GM12801 (cell line): ENCODE data around the gene INTS1.

Experiments
- TF ChIP-seq, protein P1 (sequence below): IDR thresholded peaks from one replicate; pipeline ENCODE4 v1.5.1; 2011; ENCODE audit warnings: control low read depth; ENCODE audit not compliant: insufficient read length; ENCODE audit errors: extremely low read depth

The INTS1 gene

DNA sequence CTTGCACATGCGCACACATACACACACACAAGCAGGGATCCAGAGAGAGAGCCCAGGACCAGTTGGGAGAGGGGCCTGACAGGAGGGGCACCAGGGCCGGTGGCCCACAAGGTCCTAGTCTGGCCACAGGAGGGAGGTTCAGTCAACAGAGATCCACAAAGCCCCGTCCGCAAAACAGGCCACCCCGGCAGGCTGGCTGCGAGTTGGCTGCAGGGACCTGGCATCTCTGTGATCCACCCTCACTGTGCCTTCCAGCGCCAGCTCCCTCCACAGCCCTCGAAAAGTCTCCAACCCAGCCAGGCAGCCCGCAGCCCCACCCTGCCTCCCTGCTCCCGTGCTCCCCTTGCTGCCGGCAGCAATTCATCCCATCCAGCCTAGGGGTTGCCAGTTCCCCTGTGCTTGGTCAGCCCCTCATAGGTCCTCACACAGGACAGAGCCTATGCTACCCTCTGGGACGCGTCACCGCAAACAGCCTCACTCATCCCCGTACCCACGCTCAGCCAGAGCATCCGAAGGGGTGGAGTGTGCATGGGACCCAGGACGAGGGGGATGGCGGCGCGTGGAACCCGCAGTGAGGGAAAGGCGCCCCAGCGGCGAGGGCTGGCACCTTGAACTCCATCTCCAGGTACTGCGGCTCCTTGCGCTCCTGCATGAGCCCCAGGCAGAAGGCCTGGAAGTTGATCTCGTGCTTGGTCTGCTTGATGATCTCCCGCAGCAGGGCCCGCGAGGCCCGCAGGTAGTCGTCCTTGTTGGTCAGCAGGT is 7.5 kb downstream of the INTS1 start:
- TF ChIP-seq, protein P1, sequence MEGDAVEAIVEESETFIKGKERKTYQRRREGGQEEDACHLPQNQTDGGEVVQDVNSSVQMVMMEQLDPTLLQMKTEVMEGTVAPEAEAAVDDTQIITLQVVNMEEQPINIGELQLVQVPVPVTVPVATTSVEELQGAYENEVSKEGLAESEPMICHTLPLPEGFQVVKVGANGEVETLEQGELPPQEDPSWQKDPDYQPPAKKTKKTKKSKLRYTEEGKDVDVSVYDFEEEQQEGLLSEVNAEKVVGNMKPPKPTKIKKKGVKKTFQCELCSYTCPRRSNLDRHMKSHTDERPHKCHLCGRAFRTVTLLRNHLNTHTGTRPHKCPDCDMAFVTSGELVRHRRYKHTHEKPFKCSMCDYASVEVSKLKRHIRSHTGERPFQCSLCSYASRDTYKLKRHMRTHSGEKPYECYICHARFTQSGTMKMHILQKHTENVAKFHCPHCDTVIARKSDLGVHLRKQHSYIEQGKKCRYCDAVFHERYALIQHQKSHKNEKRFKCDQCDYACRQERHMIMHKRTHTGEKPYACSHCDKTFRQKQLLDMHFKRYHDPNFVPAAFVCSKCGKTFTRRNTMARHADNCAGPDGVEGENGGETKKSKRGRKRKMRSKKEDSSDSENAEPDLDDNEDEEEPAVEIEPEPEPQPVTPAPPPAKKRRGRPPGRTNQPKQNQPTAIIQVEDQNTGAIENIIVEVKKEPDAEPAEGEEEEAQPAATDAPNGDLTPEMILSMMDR, result no peak

DNA sequence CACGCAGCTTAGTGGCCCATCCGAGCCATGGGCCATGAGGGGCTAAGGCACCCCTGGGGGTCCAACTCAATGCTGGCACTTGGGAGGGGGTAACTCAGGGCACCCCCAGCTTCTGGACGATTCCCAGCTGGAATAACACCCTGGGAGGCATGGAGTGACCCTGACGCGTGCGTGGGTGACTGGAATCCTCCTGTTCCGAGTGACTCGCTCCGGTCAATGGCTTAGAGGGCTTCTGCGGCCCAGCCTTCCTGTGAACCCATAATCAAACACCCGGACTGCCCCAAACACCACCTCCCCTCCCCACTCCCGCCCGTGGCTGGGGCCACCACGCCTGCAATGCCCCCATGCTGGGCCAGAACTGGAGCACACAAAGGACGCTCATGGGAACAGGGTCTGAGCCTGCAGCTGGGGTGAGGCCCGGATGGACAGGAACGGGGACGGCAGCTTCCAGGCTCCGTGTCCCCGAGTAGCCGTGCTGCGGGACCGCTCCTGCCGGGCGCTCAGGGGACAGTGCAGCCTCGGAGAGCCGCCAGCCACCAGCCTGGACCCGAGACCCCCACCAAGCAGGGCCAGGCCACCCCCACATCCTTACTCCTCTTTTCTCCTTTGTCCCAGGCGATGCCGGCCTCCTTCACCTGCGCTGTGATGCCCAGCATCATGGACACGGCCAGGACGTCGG is 8.5 kb downstream of the INTS1 start:
- TF ChIP-seq, protein P1, result no peak

DNA sequence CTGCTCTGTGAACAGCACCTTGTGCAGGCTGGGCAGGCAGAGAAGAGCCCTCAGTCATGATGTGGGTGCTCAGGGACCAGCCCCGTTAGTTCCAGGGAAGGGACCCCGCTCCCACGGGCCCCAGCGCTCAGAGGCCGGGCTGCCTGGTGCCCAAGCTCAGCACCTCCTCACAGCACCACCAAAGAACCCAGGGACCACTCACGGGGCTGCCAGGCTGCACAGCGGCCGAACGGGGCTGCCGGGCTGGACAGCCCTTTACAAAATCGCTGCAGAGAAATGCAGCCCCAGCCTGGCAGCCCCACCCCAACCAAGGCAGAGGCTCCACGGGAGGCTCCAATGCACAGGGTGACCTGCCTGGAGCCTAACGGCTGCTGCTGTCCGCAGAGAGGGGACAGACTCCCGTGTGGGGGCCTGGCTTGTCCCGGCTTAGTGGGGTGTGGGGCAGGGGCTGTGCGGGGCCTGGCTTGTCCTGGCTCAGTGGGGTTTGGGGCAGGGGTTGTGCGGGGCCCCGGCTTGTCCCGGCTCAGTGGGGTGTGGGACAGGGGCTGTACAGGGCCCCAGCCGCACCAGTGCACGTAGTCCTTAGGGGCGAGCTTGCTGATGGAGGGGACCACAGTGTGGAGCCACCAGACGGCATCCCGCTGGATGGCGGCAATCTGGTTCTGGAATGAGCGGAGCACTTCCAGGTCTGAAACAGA is 9.2 kb downstream of the INTS1 start:
- TF ChIP-seq, protein P1, result no peak

DNA sequence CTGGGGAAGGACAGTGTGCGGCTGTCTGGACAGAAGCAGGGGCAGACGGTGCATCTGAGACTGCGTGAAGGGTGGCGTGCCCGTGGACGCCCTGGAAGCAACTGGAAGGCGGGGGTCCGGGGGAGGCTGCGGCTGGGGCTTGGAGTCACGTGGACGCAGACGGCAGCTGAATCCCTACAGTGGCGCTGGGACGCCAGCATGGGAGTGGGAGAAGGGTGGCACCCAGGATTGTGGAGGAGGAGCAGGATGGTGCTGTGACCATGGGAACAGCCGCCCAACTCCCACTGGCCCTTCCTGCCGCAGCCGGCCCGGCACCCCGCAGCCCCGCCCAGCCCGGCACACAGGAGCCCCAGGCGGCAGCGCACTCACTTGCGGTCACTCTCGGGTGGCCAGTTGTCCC is 9.7 kb downstream of the INTS1 start:
- TF ChIP-seq, protein P1, result no peak

DNA sequence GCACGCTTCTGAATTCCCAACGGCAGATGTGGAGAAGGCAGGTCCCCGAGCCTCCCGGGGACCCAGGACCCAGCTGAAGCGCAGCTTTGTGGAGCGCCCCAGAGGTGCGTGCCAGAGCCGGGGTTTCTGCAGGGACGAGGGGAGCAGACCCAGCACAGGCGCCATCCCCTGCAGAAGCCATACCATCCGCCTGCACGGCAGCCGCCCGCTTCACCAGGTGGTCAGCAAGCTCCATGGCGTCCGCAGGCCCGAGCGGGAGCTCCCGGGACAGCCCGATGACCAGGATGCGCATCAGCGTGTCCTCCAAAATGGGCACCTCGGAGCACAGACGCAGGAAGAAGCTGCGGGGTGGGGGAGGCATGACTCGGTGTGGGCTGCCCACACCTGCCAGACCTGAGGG is 10.6 kb downstream of the INTS1 start:
- TF ChIP-seq, protein P1, result no peak

DNA sequence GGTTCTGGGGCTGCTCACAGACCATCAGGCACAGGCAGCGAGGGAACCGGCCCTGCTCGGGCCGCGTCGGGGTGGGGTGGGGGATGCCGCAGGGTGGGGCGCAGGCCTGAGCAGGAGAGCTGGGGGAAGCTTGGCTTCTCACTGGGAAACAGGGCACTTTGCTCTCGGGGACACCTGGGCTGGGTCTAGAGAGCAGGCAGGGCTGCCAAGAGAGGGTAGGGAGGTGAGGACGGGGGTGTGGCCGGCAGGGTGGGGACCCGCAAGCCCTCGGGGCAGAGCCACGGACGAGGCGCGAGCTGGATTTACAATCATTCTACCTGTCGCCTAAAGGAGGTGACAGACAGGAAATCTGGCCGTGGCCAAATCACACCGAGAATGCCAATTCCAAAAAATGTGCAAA is 11.1 kb downstream of the INTS1 start:
- TF ChIP-seq, protein P1, result no peak

DNA sequence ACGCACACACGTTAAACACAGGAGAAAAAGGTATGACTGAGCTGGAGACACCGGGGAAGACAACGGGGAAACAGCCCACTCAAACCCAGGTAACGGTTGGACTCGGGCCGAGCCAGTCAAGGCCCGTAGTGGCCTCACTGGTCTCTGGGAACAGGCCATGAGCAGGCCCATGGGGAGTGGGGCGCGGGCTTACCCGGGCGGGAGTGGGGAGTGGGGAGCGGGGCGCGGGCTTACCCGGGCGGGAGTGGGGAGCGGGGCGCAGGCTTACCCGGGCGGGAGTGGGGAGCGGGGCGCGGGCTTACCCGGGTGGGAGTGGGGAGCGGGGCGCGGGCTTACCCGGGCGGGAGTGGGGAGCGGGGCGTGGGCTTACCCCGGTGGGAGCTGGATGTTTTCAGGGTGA is 11.5 kb downstream of the INTS1 start:
- TF ChIP-seq, protein P1, result no peak
